ENCODE data around the gene CNTNAP2. TPM values are rescaled to one million over a fixed set of nuclear protein-coding genes. Genes with fewer than 3 reads are reported as not detected.

Gene CNTNAP2
- total and polyA plus RNA-seq, 2 donors from 2014 or later: 0.06 to 0.13 TPM

DNA sequence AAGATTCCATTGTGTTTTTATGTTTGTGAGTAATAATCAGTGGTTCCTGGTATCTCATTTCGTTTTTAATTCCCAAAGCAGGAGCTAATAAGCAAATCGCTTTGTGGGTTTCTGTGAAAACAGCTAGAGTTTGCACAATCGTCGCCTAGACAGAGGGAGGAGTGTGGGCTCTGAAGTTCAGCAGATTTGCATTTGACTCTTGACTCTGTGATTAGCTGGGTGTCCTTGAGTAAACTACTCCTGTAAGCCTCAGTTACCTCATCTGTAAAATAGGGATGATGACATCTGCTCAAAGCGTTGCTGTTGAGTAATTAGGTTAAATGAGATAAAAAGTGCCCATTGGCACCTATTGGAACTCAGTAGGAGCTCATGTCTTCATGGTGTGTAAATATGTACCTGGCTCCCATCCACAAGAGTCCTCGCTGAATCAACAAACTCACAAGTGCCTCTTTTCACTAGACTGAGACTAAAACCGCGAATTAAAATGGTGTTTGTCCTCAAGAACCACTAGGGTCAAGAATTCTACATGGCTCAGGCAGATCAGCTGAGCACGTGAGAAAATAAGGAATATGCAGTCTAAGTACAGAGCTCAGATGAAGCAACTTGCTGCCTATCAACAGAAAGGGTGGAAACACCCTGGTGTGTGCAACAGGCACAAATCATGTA, 2088.2 kb downstream of the CNTNAP2 start:
- intact Hi-C loops (cut with DNase I): no loop called here
- TF ChIP-seq, protein P1, sequence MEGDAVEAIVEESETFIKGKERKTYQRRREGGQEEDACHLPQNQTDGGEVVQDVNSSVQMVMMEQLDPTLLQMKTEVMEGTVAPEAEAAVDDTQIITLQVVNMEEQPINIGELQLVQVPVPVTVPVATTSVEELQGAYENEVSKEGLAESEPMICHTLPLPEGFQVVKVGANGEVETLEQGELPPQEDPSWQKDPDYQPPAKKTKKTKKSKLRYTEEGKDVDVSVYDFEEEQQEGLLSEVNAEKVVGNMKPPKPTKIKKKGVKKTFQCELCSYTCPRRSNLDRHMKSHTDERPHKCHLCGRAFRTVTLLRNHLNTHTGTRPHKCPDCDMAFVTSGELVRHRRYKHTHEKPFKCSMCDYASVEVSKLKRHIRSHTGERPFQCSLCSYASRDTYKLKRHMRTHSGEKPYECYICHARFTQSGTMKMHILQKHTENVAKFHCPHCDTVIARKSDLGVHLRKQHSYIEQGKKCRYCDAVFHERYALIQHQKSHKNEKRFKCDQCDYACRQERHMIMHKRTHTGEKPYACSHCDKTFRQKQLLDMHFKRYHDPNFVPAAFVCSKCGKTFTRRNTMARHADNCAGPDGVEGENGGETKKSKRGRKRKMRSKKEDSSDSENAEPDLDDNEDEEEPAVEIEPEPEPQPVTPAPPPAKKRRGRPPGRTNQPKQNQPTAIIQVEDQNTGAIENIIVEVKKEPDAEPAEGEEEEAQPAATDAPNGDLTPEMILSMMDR (IDR thresholded peaks at IDR 0.05; ENCODE audit: borderline replicate concordance, extremely low read depth, insufficient read depth): no peak
- H3K36me3 ChIP-seq (ENCODE audit: control insufficient read depth in 2 of 3, insufficient read depth in 3 of 3, low read length in 3 of 3): no peaks in the 10 kb centered on the region
- no peak overlapping the region for H3K4me3 ChIP-seq (ENCODE audit: low read length in 3 of 3)
- H3K27me3 ChIP-seq (ENCODE audit: control insufficient read depth, insufficient read depth, low read length): no peaks in the 10 kb centered on the region
- FAIRE-seq (no peak), DNase-seq (no peak)
- H3K4me1 ChIP-seq (ENCODE audit: control insufficient read depth in 2 of 3, insufficient read depth in 2 of 3, low read depth in 1 of 3, low read length in 3 of 3): peaks cover 0 to 3% (median 0%) of the 10 kb centered on the region in 3 donors
- H3K9ac ChIP-seq (ENCODE audit: low read length in 3 of 3): no peak overlapping the region
- no peak overlapping the region for H3K27ac ChIP-seq (ENCODE audit: low read depth in 2 of 2, low read length in 2 of 2)
- H3K9me3 ChIP-seq (ENCODE audit: control insufficient read depth in 2 of 3, insufficient read depth in 1 of 3, low read length in 3 of 3): no peaks in the 10 kb centered on the region

DNA sequence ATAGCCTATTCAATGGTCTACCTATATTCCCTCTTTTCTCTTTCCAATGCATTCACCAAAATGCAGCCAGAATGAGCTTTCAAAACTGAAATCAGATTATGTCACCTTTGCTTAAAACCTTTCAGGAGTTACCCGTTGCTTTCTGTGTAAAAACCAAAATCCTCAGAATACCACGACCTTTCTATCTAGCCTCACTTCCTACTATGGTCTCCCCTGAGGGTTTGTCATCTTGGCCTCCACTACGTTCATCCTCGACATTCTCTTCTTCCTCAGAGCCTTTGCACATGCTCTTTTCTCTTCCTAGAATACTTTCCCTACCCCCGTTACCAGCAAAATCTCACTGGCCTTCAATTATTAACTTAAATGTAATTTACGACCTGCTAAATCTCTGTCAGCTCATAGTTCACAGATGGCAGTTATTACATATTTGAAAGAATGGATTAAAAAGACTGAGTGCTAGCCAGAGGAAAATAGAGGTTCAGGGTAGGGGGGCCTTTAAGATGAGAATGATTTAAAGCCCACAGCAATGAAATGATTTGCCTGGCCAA, 2093.1 kb downstream of the CNTNAP2 start:
- Histone ChIP-seq H3K36me3 (ENCODE audit: control insufficient read depth in 2 of 3, insufficient read depth in 3 of 3, low read length in 3 of 3) (no peaks in the 10 kb centered on the region), H3K27me3 (ENCODE audit: control insufficient read depth, insufficient read depth, low read length) (no peaks in the 10 kb centered on the region), H3K9me3 (ENCODE audit: control insufficient read depth in 2 of 3, insufficient read depth in 1 of 3, low read length in 3 of 3) (no peaks in the 10 kb centered on the region), H3K4me1 (ENCODE audit: control insufficient read depth in 2 of 3, insufficient read depth in 2 of 3, low read depth in 1 of 3, low read length in 3 of 3) (peaks cover 0 to 21% (median 4%) of the 10 kb centered on the region in 3 donors), H3K4me3 (ENCODE audit: low read length in 3 of 3) (no peak overlapping the region), H3K27ac (ENCODE audit: low read depth in 2 of 2, low read length in 2 of 2) (no peak overlapping the region), H3K9ac (ENCODE audit: low read length in 3 of 3) (no peak overlapping the region)
- intact Hi-C loops (cut with DNase I): no loop called here
- TF ChIP-seq, protein P1 (IDR thresholded peaks at IDR 0.05; ENCODE audit: borderline replicate concordance, extremely low read depth, insufficient read depth): no peak
- no peak for DNase-seq
- no peak for FAIRE-seq

DNA sequence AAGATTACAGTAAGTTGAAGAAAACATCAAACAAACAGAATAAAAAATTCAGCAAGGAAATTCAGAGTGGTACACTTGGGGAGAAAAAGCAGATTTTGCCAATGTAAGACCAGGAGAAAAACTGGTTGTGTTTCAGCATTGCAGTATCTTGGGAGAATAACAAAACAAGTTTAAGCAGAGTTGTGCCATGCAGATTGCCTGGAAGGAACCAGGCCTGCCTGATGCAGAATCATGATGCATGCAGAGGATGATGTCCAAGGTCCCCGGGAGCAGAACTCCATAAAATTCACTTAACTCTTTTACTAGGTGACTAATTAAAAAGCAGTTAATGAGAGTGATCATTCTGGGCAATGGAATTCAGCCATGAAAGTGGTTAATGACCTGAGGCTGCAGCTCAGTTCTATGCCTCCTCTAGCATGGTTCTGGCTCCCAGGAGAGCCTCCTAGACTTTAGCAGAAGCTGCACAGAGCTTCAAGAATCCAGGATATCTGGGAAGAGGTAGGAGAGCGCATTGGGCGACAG, 2094.3 kb downstream of the CNTNAP2 start:
- DNase-seq: peak in 4 of 5 donors; percentile 38 to 70 (median 56)
- intact Hi-C loops (cut with DNase I): no loop called here
- TF ChIP-seq, protein P1 (IDR thresholded peaks at IDR 0.05; ENCODE audit: borderline replicate concordance, extremely low read depth, insufficient read depth): no peak
- no peaks in the 10 kb centered on the region for H3K36me3 ChIP-seq (ENCODE audit: control insufficient read depth in 2 of 3, insufficient read depth in 3 of 3, low read length in 3 of 3)
- H3K9ac ChIP-seq (ENCODE audit: low read length in 3 of 3): no peak overlapping the region
- H3K9me3 ChIP-seq (ENCODE audit: control insufficient read depth in 2 of 3, insufficient read depth in 1 of 3, low read length in 3 of 3): no peaks in the 10 kb centered on the region
- no peaks in the 10 kb centered on the region for H3K27me3 ChIP-seq (ENCODE audit: control insufficient read depth, insufficient read depth, low read length)
- peaks cover 0 to 21% (median 4%) of the 10 kb centered on the region in 3 donors for H3K4me1 ChIP-seq (ENCODE audit: control insufficient read depth in 2 of 3, insufficient read depth in 2 of 3, low read depth in 1 of 3, low read length in 3 of 3)
- no peak overlapping the region for H3K4me3 ChIP-seq (ENCODE audit: low read length in 3 of 3)
- H3K27ac ChIP-seq (ENCODE audit: low read depth in 2 of 2, low read length in 2 of 2): no peak overlapping the region
- no peak for FAIRE-seq
